ENCODE measurements around the gene DBNDD2. TPM values are rescaled to one million over a fixed set of nuclear protein-coding genes. Genes with fewer than 3 reads are reported as not detected.
A peak's percentile ranks its signal among the peaks of the same experiment; 100 is the strongest.

Gene DBNDD2
- total RNA-seq, 1 experiment from 2014 or later, result 69.0 TPM

DNA sequence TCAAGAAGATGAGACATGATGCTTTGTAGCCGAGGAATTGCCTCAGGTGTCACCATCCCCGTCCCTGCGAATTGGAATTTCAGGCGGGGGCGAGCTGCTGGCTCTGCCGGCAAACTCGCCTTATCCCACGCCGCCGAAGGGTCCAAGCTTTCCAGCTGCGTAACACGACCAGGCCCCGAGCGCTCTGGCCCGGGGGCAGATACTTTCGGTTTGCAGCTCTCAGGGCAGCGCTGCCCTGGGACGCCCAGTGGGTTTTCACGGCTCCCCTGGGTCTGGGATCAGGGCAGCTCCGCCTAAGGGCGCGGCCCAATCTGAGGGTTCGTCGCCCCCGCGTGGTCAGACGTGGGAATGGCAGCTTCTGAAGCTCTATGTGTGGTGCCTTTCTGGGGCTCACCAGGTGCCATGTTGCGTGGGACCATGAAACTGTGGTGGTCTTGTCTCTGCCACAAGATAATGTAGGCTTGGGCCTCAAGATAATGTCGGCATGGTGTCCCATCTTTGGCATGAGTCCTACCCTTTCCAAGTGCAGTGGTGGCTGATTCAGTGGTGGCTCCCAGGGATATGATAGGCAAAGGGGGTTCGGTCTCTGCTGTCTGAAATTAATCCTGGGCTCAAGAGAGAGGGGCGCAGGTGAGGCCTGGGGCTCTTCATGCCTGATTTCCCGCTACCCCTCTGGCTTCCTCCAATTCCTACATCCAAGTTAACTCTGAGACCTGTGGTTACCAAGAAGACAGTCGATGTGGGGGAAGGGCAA, 28.8 kb downstream of the DBNDD2 start:
- Histone ChIP-seq H3K27me3 (ENCODE audit: insufficient read depth, low read depth) (no peaks in the 10 kb centered on the region), H2AFZ (peak overlapping the region; percentile 89), H4K20me1 (ENCODE audit: insufficient read depth) (no peaks in the 10 kb centered on the region), H3K4me3 (peak overlapping the region; percentile 78), H3K9me3 (ENCODE audit: insufficient read depth, low read depth) (no peaks in the 10 kb centered on the region), H3K4me2 (peak overlapping the region; percentile 75), H3F3A (ENCODE audit: insufficient read depth, low read depth) (peaks cover 4% of the 10 kb centered on the region; the same call in 1 of the 2 replicates), H3K79me2 (ENCODE audit: low read depth) (no peaks in the 10 kb centered on the region), H3K4me1 (replicated peaks; ENCODE audit: insufficient read depth) (peaks cover 14% of the 10 kb centered on the region), H3K9me2 (ENCODE audit: insufficient read depth) (peaks cover 2% of the 10 kb centered on the region; the same call in 1 of the 2 replicates), H3K36me3 (ENCODE audit: low read depth) (no peaks in the 10 kb centered on the region), H3K27ac (no peak overlapping the region)
- intact Hi-C loops (cut with micrococcal nuclease; ENCODE audit: unreplicated experiment), result loop anchor here (1.0 to 5.0 kb wide), 4 partner anchors 62 to 118 kb away; partner anchors contain the start of gene SYS1
- CTCF ChIA-PET, result interaction anchor here (0.6 to 3.9 kb wide), 24 partner anchors 8 to 919 kb away, joined by 3 to 48 read pairs (median 5); partner anchors contain the start of gene SYS1
- BruUV-seq (replicated peaks), result no TSS peak
- POLR2A ChIA-PET (ENCODE audit: unreplicated experiment), result interaction anchor here (0.5 to 0.9 kb wide), 12 partner anchors 14 to 387 kb away, joined by 3 to 8 read pairs (median 5); partner anchors contain the start of genes SDC4 and SYS1
- TF ChIP-seq, protein P1, sequence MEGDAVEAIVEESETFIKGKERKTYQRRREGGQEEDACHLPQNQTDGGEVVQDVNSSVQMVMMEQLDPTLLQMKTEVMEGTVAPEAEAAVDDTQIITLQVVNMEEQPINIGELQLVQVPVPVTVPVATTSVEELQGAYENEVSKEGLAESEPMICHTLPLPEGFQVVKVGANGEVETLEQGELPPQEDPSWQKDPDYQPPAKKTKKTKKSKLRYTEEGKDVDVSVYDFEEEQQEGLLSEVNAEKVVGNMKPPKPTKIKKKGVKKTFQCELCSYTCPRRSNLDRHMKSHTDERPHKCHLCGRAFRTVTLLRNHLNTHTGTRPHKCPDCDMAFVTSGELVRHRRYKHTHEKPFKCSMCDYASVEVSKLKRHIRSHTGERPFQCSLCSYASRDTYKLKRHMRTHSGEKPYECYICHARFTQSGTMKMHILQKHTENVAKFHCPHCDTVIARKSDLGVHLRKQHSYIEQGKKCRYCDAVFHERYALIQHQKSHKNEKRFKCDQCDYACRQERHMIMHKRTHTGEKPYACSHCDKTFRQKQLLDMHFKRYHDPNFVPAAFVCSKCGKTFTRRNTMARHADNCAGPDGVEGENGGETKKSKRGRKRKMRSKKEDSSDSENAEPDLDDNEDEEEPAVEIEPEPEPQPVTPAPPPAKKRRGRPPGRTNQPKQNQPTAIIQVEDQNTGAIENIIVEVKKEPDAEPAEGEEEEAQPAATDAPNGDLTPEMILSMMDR (conservative IDR thresholded peaks at IDR 0.05), result peak; percentile 98
- TF ChIP-seq EZH2 (IDR thresholded peaks at IDR 0.05; ENCODE audit: low read depth), result no peak
- DNase-seq, result peak; percentile 70 to 89

DNA sequence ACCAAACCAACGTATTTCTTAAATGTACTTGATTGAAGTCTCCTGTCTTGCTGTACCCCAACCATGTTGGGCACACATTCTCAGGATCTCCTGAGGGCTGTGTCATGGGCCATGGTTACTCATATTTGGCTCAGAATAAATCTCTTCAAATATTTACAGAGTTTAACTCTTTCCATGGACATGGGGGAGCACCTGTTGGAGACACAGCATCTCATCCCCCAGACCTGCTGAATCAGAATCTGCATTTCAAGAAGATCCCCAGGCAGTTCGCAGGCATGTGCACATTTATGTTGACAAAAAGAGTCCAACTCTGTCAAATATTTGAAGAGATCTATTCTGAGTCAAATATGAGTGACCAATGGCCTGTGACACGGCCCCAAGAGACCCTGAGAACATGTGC, 32.3 kb downstream of the DBNDD2 start:
- Histone ChIP-seq H3K4me2 (no peak overlapping the region), H3K9me3 (ENCODE audit: insufficient read depth, low read depth) (no peaks in the 10 kb centered on the region), H3F3A (ENCODE audit: insufficient read depth, low read depth) (no peaks in the 10 kb centered on the region), H4K20me1 (ENCODE audit: insufficient read depth) (no peaks in the 10 kb centered on the region), H3K27me3 (ENCODE audit: insufficient read depth, low read depth) (no peaks in the 10 kb centered on the region), H3K36me3 (ENCODE audit: low read depth) (no peaks in the 10 kb centered on the region), H3K79me2 (ENCODE audit: low read depth) (no peaks in the 10 kb centered on the region), H2AFZ (no peak overlapping the region), H3K4me1 (replicated peaks; ENCODE audit: insufficient read depth) (peaks cover 35% of the 10 kb centered on the region), H3K27ac (no peak overlapping the region), H3K9me2 (ENCODE audit: insufficient read depth) (peaks cover 2% of the 10 kb centered on the region; the same call in 1 of the 2 replicates), H3K4me3 (no peak overlapping the region)
- intact Hi-C loops (cut with micrococcal nuclease; ENCODE audit: unreplicated experiment), result no loop called here
- no TSS peak for BruUV-seq (replicated peaks)
- ChIA-PET CTCF (no interaction called here), POLR2A (ENCODE audit: unreplicated experiment) (no interaction called here)
- TF ChIP-seq, protein P1 (conservative IDR thresholded peaks at IDR 0.05), result no peak
- no peak for DNase-seq

DNA sequence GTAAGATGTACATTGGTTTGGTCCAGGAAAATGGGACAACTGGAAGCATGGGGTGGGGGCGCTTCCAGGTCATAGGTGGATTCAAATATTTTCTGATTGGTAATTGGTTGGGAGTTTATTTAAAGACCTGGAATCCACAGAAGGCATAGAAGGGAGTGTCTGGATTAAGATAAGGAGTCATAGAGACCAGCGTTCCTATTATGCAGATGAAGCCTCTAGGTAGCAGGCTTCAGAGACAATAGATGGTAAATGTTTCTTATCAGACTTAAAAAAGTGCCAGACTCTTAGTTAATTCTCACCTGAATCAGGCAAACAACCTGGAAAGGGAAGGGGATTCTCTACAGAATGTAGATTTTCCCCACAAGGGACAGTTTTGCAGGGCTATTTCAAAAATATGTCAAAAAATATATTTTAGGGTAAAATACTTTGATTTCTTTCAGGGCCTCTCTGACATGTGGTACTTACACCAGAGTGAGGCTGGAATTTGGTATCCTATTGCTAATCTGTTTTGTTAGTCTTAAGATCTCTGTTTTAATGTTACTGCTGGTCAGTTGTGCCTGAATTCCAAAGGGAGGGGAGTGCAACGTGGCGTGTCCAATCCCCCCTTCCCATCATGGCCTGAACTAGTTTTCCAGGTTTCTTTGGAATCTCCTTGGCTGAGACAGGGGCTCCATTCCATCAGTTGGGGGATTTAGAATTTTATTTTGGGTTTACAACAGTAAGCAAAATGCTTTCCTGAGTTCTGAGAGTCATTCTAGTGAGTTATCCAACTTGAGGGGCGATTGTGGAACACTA, 33.0 kb downstream of the DBNDD2 start:
- H3K4me3 ChIP-seq, result no peak overlapping the region
- no TSS peak for BruUV-seq (replicated peaks)
- H3K9me3 ChIP-seq (ENCODE audit: insufficient read depth, low read depth), result no peaks in the 10 kb centered on the region
- ChIA-PET CTCF (no interaction called here), POLR2A (ENCODE audit: unreplicated experiment) (no interaction called here)
- H3K27me3 ChIP-seq (ENCODE audit: insufficient read depth, low read depth), result no peaks in the 10 kb centered on the region
- H3K4me2 ChIP-seq, result peak overlapping the region; percentile 2; the same call in 1 of the 2 replicates
- no peak overlapping the region for H3K27ac ChIP-seq
- no peak overlapping the region for H2AFZ ChIP-seq
- intact Hi-C loops (cut with micrococcal nuclease; ENCODE audit: unreplicated experiment), result no loop called here
- H3K79me2 ChIP-seq (ENCODE audit: low read depth), result no peaks in the 10 kb centered on the region
- DNase-seq, result no peak
- no peak for TF ChIP-seq EZH2 (IDR thresholded peaks at IDR 0.05; ENCODE audit: low read depth)
- TF ChIP-seq, protein P1 (conservative IDR thresholded peaks at IDR 0.05), result no peak
- H4K20me1 ChIP-seq (ENCODE audit: insufficient read depth), result no peaks in the 10 kb centered on the region
- no peaks in the 10 kb centered on the region for H3F3A ChIP-seq (ENCODE audit: insufficient read depth, low read depth)
- H3K36me3 ChIP-seq (ENCODE audit: low read depth), result no peaks in the 10 kb centered on the region
- peaks cover 2% of the 10 kb centered on the region; the same call in 1 of the 2 replicates for H3K9me2 ChIP-seq (ENCODE audit: insufficient read depth)
- peaks cover 35% of the 10 kb centered on the region for H3K4me1 ChIP-seq (replicated peaks; ENCODE audit: insufficient read depth)
